Right lobe of liver (tissue), 6 donors: ENCODE data around the gene DSN1. TPM values are rescaled to one million over a fixed set of nuclear protein-coding genes. Genes with fewer than 3 reads are reported as not detected.

ENCODE experiments used
- ATAC-seq, 4 donors: fragments of 200-7000 bp; cut with Tn5 transposase; one replicate each; pipeline ENCODE4 v1.9.1; 2020; ENCODE audit warnings: mild to moderate bottlenecking in 4 of 4, moderate library complexity in 4 of 4
- DNase-seq, 3 donors: peaks; one replicate each; pipeline ENCODE4 v3.0.0-alpha.2; 2020
- H3K27ac ChIP-seq, 3 donors: fragments of 200-600 bp; one replicate each; pipeline ENCODE4 v1.8.0; 2022
- H3K27me3 ChIP-seq, 2 donors: fragments of 200-600 bp; one replicate each; pipeline ENCODE4 v1.8.0; 2022
- H3K36me3 ChIP-seq, 4 donors: fragments of 200-600 bp; sonication (generic) in 1 of 4; one replicate each; pipeline versions ENCODE4 v1.5.1 to v1.8.0; 2017 to 2022; ENCODE audit warnings: control low read depth in 1 of 4
- H3K4me1 ChIP-seq, 4 donors: fragments of 200-600 bp; sonication (generic) in 1 of 4; one replicate each; pipeline versions ENCODE4 v1.5.1 to v1.8.0; 2017 to 2022; ENCODE audit warnings: control low read depth in 1 of 4
- H3K4me3 ChIP-seq, 3 donors: fragments of 200-600 bp; one replicate each; pipeline ENCODE4 v1.8.0; 2022
- H3K9me3 ChIP-seq, 4 donors: fragments of 200-600 bp; sonication (generic) in 1 of 4; one replicate each; pipeline versions ENCODE4 v1.5.1 to v1.8.0; 2017 to 2022; ENCODE audit warnings: control low read depth in 1 of 4
- CTCF ChIP-seq, 4 donors: fragments of 200-600 bp in 3 of 4; fragments of 450-650 bp in 1 of 4; IDR thresholded peaks; one replicate each; pipeline versions ENCODE4 v1.5.1 to v1.8.0; 2016 to 2022; ENCODE audit warnings: antibody characterized with exemption in 4 of 4, mild to moderate bottlenecking in 2 of 4
- POLR2A ChIP-seq: fragments of 450-650 bp; IDR thresholded peaks from one replicate; pipeline ENCODE4 v1.6.1; 2017; ENCODE audit warnings: antibody characterized with exemption, mild to moderate bottlenecking
- WGBS: methylation state at CpG from one replicate; pipeline ENCODE4 v1.1.6; 2018; ENCODE audit warnings: low coverage, low lambda C conversion rate; ENCODE audit not compliant: insufficient coverage; ENCODE audit errors: missing lambda C conversion rate; 5-methylcytosine and 5-hydroxymethylcytosine counted together
- intact Hi-C, 2 donors: fragments of 100-400 bp; cut with DNase I; formaldehyde crosslinking; loops; one replicate each; pipeline versions ENCODE4 v1.11.2 to v1.14.1; 2022
- total RNA-seq, 6 experiments: library from RNA; depleted of rRNA in 2 of 6; stranded (reverse); fragments of >200 nt in 2 of 6; fragmentation: NEBNext Ultra II Directional in 3 of 6; extraction: Animal tissue kit (Norgen Biotek cat#: 25700) in 3 of 6; gene quantifications; one replicate each; pipeline versions ENCODE4 v1.1.0 to v1.2.4, GENCODE V29; 2016 to 2023
- donor health status: DM: no; HTN: yes; CAD: no.
- donor health status: DM: no; HTN: no; CAD: no.
- donor health status: DM: no; HTN: no; CAD: no.
- donor health status: DM: no; HTN: yes; CAD: no.
- donor health status: DM: no; HTN: yes; CAD: no.

Gene DSN1
- total RNA-seq, 6 experiments from 2014 or later = 2.7 to 9.8 (median 4.7) TPM

GRCh38 chr20:36815454-36816091 is 42.0 kb upstream of the DSN1 start:
- peak in 1 of 4 donors; percentile 9 for ATAC-seq
- DNase-seq = no peak
- no CpG with 5 or more reads among the region's 49 CpGs for WGBS
- H3K9me3 ChIP-seq = no peaks in the 10 kb centered on the region
- no peak overlapping the region for H3K27ac ChIP-seq
- H3K4me1 ChIP-seq = no peaks in the 10 kb centered on the region
- H3K4me3 ChIP-seq = no peak overlapping the region
- no peak for TF ChIP-seq CTCF (IDR thresholded peaks at IDR 0.05)
- TF ChIP-seq POLR2A = no peak
- intact Hi-C loops = no loop called here
- H3K27me3 ChIP-seq = no peaks in the 10 kb centered on the region
- peaks cover 0 to 2% (median 0%) of the 10 kb centered on the region in 4 donors for H3K36me3 ChIP-seq

GRCh38 chr20:36812594-36813463 is 39.3 kb upstream of the DSN1 start:
- WGBS = 68% methylated on average over 4 of the region's 14 CpGs
- Histone ChIP-seq H3K4me1 (no peaks in the 10 kb centered on the region), H3K4me3 (no peak overlapping the region), H3K27ac (no peak overlapping the region), H3K27me3 (no peaks in the 10 kb centered on the region), H3K9me3 (no peaks in the 10 kb centered on the region), H3K36me3 (peaks cover 0 to 2% (median 0%) of the 10 kb centered on the region in 4 donors)
- intact Hi-C loops = no loop called here
- TF ChIP-seq CTCF (IDR thresholded peaks at IDR 0.05) (no peak), POLR2A (no peak)
- ATAC-seq (no peak), DNase-seq (no peak)

- H3K9me3 ChIP-seq = no peaks in the 10 kb centered on the region
- H3K27ac ChIP-seq = no peak overlapping the region
- DNase-seq (peak; percentile 60 to 70 (median 65)), ATAC-seq (peak; percentile 46 to 76 (median 66))
- H3K36me3 ChIP-seq = no peaks in the 10 kb centered on the region
- no peaks in the 10 kb centered on the region for H3K4me1 ChIP-seq
- H3K27me3 ChIP-seq = no peaks in the 10 kb centered on the region
- H3K4me3 ChIP-seq = no peak overlapping the region
- no peak for TF ChIP-seq POLR2A
- TF ChIP-seq CTCF (IDR thresholded peaks at IDR 0.05) = peak; percentile 38 to 74 (median 68)
- intact Hi-C loops = no loop called here
- WGBS = 38% methylated on average over 7 of the region's 19 CpGs
These were observed 35.0 kb upstream of the DSN1 start for GRCh38 chr20:36808317-36809257.

- 96% methylated on average over 4 of the region's 5 CpGs for WGBS
- TF ChIP-seq POLR2A (no peak), CTCF (IDR thresholded peaks at IDR 0.05) (no peak)
- DNase-seq (no peak), ATAC-seq (no peak)
- no peak overlapping the region for H3K27ac ChIP-seq
- H3K36me3 ChIP-seq = no peaks in the 10 kb centered on the region
- no peaks in the 10 kb centered on the region for H3K4me1 ChIP-seq
- H3K4me3 ChIP-seq = no peak overlapping the region
- H3K9me3 ChIP-seq = no peaks in the 10 kb centered on the region
- H3K27me3 ChIP-seq = no peaks in the 10 kb centered on the region
- intact Hi-C loops = no loop called here
These were observed 32.5 kb upstream of the DSN1 start for GRCh38 chr20:36806049-36806448.
